Suprapubic skin (tissue), 4 donors: ENCODE measurements around the gene S100A9. TPM values are rescaled to one million over a fixed set of nuclear protein-coding genes. Genes with fewer than 3 reads are reported as not detected.
A peak's percentile ranks its signal among the peaks of the same experiment; 100 is the strongest.

Source experiments
- DNase-seq, 2 donors: peaks; one replicate each; pipeline ENCODE4 v3.0.0-alpha.2; 2019; ENCODE audit warnings: low spot score in 2 of 2
- H3K27ac ChIP-seq: fragments of 200-600 bp; sonication (generic); one replicate; pipeline ENCODE4 v1.5.1; 2019
- H3K27me3 ChIP-seq: fragments of 200-600 bp; sonication (generic); one replicate; pipeline ENCODE4 v1.5.1; 2019
- H3K36me3 ChIP-seq: fragments of 200-600 bp; sonication (generic); one replicate; pipeline ENCODE4 v1.5.1; 2019
- H3K4me1 ChIP-seq: fragments of 200-600 bp; sonication (generic); one replicate; pipeline ENCODE4 v1.5.1; 2019
- H3K4me3 ChIP-seq: fragments of 200-600 bp; sonication (generic); one replicate; pipeline ENCODE4 v1.5.1; 2019; ENCODE audit warnings: mild to moderate bottlenecking
- H3K9me3 ChIP-seq: fragments of 200-600 bp; sonication (generic); one replicate; pipeline ENCODE4 v1.5.1; 2019
- CTCF ChIP-seq, 2 donors: fragments of 200-600 bp in 1 of 2; fragments of 450-650 bp in 1 of 2; sonication (generic) in 1 of 2; IDR thresholded peaks; one replicate each; pipeline ENCODE4 v1.5.1; 2016 to 2019; ENCODE audit warnings: antibody characterized with exemption in 2 of 2, mild to moderate bottlenecking in 1 of 2, moderate library complexity in 1 of 2
- EP300 ChIP-seq: sonication (generic); formaldehyde crosslinking; IDR thresholded peaks from one replicate; pipeline ENCODE4 v1.6.1; 2017; ENCODE audit warnings: antibody characterized with exemption
- POLR2A ChIP-seq, 2 donors: fragments of 450-650 bp; IDR thresholded peaks; one replicate each; pipeline ENCODE4 v1.6.1; 2017; ENCODE audit warnings: antibody characterized with exemption in 2 of 2, mild to moderate bottlenecking in 2 of 2, moderate library complexity in 2 of 2
- POLR2AphosphoS5 ChIP-seq, 3 donors: sonication (generic); formaldehyde crosslinking; IDR thresholded peaks; one replicate each; pipeline ENCODE4 v1.6.1; 2017; ENCODE audit warnings: antibody characterized with exemption in 3 of 3
- WGBS: methylation state at CpG from one replicate; pipeline ENCODE4 v1.1.5; 2018; 5-methylcytosine and 5-hydroxymethylcytosine counted together
- total RNA-seq, 4 donors: library from RNA; depleted of rRNA; stranded (reverse); fragments of >200 nt; gene quantifications; one replicate each; pipeline ENCODE4 v1.1.0, GENCODE V29; 2016

Gene S100A9
- total RNA-seq, 4 donors from 2014 or later: 11.0 to 95.4 (median 51.1) TPM

DNA sequence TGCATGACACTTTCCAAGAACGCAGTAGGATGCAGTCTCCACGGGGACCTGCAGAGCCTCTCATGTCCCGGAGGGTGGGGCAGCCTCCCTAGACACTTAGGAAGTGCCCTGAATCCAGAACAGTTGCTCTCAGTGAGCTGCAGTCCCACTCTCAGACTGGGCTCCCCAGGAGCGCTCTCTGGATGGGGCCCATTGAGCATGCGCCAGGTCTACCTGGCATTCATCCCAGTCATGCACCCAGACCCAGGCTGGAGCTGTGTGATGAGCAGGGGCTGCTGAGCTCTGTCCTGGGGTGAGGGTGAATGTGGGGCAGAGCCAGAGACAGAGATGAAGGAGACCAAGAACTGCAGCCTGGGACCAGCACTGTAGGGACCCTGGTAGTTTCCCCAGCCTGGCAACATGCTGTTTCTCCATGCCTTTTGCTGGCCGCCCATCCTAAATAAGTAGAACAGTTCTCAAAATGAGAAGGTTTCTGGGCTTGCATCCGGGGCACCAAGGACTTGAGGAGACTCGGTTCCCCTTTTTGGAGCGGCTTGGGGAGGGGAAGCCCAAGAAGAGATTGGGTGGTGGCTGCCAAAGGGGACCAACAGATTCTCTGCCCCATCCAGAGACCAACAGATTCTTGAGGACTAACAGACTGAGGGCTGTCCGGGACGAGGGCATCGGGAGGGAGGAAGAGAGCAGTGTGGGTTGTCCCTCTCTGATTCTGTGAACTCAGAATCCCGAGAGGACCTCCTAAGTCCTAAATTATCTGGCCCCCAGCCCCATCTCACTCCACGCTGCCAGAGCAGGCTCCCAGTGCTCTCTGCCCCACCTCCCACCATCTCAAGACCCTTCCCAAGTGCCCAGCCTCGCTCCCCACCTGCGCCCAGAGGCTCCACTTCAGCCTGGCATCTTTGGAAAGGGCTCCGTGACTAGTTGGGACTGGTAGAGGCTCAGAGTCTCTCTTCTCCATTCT, 8.0 kb upstream of the S100A9 start:
- WGBS: 62% methylated on average over 16 of the region's 17 CpGs
- Histone ChIP-seq H3K36me3 (no peaks in the 10 kb centered on the region), H3K27ac (no peak overlapping the region), H3K4me1 (peaks cover 16% of the 10 kb centered on the region), H3K9me3 (no peaks in the 10 kb centered on the region), H3K4me3 (no peak overlapping the region), H3K27me3 (peaks cover 24% of the 10 kb centered on the region)
- peak in 1 of 2 donors; percentile 76 for DNase-seq
- no peak for TF ChIP-seq EP300

GRCh38 chr1:153350321-153350957, 7.2 kb upstream of the S100A9 start:
- no peak for DNase-seq
- Histone ChIP-seq H3K27ac (no peak overlapping the region), H3K27me3 (peaks cover 22% of the 10 kb centered on the region), H3K9me3 (no peaks in the 10 kb centered on the region), H3K4me1 (peaks cover 16% of the 10 kb centered on the region), H3K4me3 (no peak overlapping the region), H3K36me3 (no peaks in the 10 kb centered on the region)
- 42% methylated on average over 1 of the region's 1 CpG for WGBS
- TF ChIP-seq POLR2A (IDR thresholded peaks at IDR 0.05) (no peak), EP300 (no peak), CTCF (IDR thresholded peaks at IDR 0.05) (no peak), POLR2AphosphoS5 (IDR thresholded peaks at IDR 0.05) (no peak)

- peak; percentile 74 to 81 for DNase-seq
- Histone ChIP-seq H3K4me3 (no peak overlapping the region), H3K27ac (no peak overlapping the region), H3K9me3 (no peaks in the 10 kb centered on the region), H3K36me3 (no peaks in the 10 kb centered on the region), H3K27me3 (peaks cover 18% of the 10 kb centered on the region), H3K4me1 (peaks cover 24% of the 10 kb centered on the region)
- WGBS: 0% methylated on average over 4 of the region's 4 CpGs
- TF ChIP-seq CTCF (IDR thresholded peaks at IDR 0.05) (peak; percentile 88 to 95), POLR2AphosphoS5 (IDR thresholded peaks at IDR 0.05) (no peak), EP300 (no peak), POLR2A (IDR thresholded peaks at IDR 0.05) (no peak)
Measured at GRCh38 chr1:153352523-153352922, 5.1 kb upstream of the S100A9 start.

DNA sequence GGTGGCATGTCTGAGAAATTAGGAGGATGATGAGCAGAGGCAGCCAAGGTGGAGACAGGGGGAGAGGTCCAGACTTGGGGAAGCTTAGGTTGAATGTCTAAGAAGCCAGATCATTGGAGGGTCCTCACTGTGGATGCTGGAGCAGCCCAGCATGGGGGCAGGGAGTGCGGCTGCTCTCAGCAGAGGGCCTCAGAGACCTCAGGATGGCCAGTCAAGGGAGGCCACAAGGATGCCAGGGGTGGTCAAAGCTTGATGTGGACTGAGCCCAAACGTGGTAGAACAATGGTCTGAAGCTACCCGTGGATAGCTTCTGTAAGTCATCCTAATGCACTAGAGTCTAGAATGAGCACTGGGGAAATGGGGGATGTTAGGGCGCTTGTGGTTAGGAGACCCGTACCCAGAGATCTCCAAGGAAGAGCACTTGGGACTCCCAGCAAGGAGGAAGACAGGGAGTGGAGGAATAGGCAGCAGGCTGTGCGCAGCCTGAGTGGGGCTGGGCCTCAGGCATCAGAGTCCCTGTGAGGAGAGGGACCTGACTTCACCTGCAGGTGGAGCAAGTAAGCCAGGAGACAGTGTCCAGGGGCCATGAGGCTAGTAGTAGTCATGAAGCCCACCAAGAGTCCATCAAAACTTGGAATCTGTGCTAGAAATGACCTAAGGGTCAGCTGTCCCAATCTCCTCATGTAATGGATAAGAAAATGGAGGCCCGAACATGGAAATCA, 4.3 kb upstream of the S100A9 start:
- Histone ChIP-seq H3K4me3 (no peak overlapping the region), H3K27me3 (peaks cover 15% of the 10 kb centered on the region), H3K36me3 (no peaks in the 10 kb centered on the region), H3K4me1 (peaks cover 29% of the 10 kb centered on the region), H3K27ac (no peak overlapping the region), H3K9me3 (no peaks in the 10 kb centered on the region)
- TF ChIP-seq POLR2AphosphoS5 (IDR thresholded peaks at IDR 0.05) (no peak), POLR2A (IDR thresholded peaks at IDR 0.05) (no peak), EP300 (no peak), CTCF (IDR thresholded peaks at IDR 0.05) (no peak)
- peak; percentile 40 to 41 for DNase-seq
- 85% methylated on average over 7 of the region's 7 CpGs for WGBS

DNA sequence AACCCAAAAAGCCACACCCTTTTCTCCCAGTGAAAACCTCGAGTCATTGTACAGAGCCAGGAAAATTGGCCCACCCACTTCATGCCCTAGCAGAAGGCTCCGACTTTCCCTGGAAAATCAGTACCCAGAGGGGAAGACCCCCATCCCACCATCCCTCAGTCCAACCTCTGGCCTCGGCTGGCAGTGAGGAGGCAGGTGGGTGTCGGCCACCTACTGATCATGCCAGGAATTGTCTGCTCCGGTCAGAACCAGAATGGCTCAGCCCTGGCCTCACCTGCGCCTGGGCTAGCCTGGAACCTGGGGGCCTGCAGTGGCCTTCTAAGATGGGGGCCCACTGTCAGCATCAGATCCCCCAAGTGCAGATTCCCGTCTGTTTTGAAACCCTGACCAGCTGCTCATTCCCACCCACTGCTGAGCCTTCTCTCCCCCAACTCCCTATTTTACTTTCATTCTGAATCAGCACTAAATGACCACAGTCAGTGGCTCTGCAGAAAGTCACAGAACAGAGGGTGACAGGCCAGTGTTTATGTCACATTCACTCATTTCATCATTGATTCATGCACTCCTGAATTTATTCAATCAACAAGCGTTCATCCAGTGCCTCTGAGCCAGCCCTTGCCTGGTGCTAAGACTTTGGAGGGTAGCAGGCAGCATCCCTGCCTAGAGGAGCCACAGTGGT, 3.0 kb upstream of the S100A9 start:
- DNase-seq: no peak
- Histone ChIP-seq H3K36me3 (no peaks in the 10 kb centered on the region), H3K9me3 (no peaks in the 10 kb centered on the region), H3K4me3 (no peak overlapping the region), H3K27me3 (peaks cover 7% of the 10 kb centered on the region), H3K27ac (no peak overlapping the region), H3K4me1 (peaks cover 20% of the 10 kb centered on the region)
- TF ChIP-seq POLR2A (IDR thresholded peaks at IDR 0.05) (no peak), CTCF (IDR thresholded peaks at IDR 0.05) (no peak), POLR2AphosphoS5 (IDR thresholded peaks at IDR 0.05) (no peak), EP300 (no peak)
- 74% methylated on average over 6 of the region's 8 CpGs for WGBS
